HG02973 (cell line): ENCODE data around the gene CCDC150.
"Not testable (repeated sequence)": the region's sequence is repeated elsewhere in the genome, so short reads cannot be mapped to it uniquely, and the experiment has no call there.

ENCODE experiments used
- ATAC-seq: cut with Tn5 transposase; IDR thresholded peaks from one replicate; pipeline ENCODE4 v1.9.1; 2021; ENCODE audit warnings: moderate library complexity; ENCODE audit not compliant: unreplicated experiment

CCDC150 gene

DNA sequence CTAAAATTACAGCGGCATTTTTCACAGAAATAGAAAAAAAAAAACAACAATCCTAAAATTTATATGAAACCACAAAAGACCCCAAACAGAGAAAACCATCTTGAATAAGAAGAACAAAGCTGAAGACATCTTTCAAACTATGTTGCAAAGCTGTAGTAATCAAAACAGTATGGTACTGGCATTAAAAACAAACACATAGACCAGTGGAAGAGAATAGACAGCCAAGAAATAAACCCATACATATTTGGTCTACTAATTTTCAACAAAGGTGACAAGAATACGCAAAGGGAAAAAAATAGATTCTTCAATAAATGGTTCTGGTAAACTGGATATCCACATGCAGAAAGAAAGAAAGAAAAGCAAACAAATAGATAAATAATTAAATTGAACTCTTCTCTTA is 9.0 kb upstream of the CCDC150 start:
- no peak for ATAC-seq

DNA sequence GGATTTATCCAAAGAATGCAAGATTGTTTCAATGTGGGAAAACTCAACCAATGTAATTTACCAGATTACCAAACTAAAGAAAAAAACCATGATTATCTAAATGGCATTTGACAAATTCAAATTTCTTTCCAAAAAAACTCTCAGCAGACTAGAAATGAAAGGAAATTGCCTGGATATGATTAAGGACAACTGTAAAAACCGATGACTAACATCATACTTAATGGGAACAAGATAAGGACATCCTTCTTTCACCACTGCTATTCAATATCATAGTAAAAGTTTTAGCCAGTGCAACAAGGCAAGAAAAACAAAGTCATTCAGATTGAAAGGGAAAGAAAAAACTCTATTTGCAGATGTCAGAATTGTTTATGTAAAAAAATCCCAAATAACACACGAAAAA is 4.4 kb upstream of the CCDC150 start:
- ATAC-seq, result no peak

DNA sequence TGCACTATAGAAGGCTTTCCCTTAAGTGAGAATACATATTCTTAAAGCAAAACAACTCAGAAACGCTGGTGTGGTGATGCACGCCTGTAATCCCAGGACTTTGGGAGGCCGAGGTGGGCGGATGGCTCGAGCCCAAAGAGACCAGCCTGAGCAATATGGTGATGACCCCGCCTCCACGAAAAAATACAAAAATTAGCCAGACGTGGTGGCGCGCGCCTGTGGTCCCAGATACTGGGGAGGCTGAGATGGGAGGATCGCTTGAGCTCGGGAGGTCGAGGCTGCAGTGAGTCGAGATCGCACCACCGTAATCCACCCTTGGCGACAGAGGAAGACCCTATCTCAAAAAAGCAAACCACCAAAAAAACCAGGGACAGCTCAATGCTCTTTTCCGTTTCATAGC is 750 bp upstream of the CCDC150 start:
- ATAC-seq, result no peak

DNA sequence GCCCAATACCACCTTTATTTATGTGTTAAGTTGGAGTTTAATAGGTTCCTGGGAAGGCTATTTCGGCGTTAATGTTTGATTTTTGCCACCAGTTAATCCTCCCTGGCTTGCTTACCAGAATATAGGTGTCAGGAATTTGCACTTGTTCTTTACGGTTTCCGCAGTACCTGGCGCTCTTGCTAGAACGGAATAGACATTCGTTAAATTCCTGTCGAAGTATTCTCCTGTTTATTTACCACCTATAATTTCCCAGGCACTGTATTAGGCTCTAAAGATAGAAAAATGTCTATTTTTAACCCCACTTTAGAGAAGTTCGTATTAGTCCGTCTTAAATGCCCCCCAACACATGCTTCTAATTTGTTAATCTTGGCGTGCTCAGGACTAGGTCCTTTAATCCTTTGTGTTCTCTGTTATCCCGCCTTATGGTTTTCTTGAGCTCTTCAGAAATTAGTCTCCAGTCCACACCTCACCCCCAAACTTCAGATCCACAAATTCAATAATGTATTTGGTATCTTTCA is 575 bp downstream of the CCDC150 start:
- no peak for ATAC-seq

DNA sequence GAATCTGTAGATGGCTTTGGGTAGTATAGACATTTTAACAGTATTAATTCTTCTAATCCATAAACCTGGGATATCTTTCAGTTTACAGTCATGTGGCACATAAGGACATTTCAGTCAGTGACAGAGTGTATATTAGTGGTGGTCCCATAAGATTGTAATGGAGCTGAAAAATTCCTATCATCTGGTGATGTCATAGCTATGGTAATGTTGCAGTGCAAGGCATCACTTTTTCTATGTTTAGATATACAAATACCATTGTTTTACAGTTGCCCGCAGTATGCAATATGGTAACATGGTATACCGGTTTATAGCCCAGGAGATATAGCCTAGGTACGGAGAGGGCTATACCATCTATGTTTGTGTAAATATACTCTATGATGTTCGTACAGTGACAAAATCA is 9.7 kb downstream of the CCDC150 start:
- ATAC-seq, result no peak

DNA sequence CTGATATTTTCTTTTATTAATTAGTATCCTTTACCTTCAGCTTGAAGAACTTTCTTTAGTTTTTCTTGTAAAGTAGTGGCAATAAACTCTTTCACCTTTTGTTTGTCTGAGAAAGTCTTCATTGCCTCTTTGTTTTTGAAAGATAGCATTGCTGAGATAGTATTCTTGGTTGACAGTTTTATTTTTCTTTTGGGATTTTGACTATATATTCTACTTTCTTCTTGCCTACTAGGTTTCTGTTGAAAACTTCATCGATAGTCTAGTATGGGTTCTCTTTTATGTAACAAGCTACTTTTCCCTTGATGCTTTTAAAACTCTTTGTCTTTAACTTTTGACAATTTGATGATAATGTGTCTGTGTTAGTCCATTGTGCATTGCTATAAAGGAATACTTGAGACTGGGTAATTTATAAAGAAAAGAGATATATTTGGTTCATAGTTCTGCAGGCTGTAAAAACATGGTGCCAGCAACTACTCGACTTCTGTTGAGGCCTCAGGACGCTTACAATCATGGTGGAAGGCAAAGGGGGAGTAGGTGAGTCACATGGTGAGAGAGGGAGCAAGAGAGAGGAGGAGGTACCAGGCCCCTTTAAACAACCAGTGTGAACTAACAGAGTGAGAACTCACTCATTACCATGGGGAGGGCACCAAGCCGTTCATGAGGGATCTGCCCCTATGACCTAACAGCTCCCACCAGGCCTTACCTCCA is 12.0 kb downstream of the CCDC150 start:
- no peak for ATAC-seq

DNA sequence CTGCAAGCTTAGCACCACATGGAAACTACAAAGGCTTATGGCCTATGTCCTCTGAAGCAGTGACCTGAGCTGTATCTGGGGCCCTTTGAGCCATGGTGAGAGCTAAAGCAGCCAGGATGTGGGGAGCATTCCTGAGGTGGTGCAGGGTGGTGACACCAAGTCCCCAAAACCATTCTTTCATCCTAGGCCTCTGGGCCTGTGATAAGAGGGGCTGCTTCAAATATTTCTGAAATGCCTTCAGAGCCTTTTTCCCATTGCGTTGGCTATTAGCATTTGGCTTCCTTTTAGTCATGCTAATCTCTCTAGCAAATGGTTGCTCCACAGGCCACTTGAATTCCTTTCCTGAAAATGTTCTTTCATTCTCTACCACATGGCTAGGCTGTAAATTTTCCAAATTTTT is 13.4 kb downstream of the CCDC150 start:
- ATAC-seq, result no peak

DNA sequence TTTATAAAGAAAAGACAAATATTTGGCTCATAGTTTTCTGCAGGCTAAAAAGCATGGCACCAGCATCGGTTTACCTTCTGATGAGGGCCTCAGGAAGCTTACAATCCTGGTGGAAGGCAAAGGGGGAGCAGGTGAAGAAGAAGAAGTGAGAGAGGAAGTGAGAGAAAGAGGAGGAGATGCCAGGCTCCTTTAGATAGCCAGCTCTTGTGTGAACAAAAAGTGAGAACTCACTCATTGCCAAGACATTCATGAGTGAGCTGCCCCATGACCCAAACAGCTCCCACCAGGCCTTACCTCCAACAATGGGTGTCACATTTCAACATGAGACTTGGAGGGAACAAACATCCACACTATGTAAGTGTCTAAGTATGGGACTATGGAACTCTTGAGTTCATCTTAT is 14.3 kb downstream of the CCDC150 start:
- no peak for ATAC-seq

DNA sequence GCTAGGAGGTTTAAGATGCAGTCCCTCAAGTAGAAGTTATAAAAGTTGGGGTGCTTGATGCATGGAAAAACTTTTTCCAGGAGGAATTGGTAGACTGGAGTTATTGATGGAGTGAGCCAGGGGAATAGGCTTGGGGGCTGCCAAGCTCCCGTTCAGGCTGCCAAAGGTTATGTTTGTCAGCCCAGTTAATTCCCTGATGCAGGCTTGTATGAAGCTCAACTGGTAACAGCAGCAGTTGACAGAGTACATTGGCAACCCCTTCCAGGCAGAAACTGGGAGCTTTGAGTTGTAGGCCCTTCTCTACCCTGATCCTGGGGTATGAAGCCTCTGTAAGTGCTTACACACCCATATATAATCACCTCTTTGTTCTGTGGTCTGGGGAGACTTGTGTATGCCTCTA is 16.2 kb downstream of the CCDC150 start:
- no peak for ATAC-seq

DNA sequence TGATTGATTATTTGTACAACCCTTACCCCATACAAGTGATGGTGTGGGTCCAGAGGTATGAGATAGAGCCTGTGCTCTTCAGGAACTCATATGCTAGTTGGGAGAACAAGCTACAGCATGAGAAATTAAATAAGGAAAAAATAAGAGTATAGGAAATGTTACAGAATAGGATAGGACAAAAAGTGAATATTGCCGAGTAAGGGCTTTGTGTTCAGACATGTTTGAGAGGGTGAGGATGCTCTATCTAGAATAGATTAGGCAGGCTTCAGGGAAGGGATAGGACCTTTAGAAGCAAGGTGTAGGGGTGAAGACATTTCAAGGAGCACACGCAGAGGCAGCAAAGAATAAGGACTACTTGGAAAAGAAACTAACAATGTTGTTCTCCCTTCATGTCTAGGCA is 17.8 kb downstream of the CCDC150 start:
- no peak for ATAC-seq

DNA sequence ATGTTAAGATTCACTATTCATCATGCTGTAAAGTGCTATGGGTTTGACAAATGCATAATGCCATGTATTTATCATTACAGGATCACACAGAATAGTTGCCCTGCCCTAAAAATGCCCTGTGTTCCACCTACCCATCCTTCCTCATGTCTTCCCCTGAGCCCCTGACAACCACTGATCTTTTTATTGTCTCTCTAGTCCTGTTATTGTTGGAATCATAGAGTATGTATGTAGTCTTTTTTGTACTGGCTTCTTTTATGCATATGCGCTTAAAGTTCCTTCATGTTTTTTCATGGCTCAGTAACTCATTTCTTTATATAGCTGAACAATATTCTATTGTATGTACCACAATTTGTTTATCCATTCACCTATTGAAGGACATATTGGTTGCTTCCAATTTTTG is 20.3 kb downstream of the CCDC150 start:
- ATAC-seq, result no peak

DNA sequence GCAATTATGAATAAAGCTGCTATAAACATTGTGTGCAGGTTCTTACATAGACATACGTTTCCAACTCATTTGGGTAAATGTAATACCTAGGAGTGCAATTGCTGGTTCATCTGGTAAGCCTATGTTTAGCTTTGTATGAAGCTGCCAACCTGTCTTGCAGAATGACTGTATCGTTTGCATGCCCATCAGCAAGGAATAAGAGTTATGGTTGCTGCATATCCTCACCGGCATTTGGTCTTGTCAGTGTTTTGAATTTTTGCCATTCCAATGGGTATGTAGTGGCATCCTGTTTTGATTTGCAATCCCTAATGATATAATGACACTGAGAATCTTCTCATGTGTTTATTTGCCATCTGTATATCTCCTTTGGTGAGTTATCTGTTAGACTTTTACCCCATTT is 20.7 kb downstream of the CCDC150 start:
- no peak for ATAC-seq

DNA sequence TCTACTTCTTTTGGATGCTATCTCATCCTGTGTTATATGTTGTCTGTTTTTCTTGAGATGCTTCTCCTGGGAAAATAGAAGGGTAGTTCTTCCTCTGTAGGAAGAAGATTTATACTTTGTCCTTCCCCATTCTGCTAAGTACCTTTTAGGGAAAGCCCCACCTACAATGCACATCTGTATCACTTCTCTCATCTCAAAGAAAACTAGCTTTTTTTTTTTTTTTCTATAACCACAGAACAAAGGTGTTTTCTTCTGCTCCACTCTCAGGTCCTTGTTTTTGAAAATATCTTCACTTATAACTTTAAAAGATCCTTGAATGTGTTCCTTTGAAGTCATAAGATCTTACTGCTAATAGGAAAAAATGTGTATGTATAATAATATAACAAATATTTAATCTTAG is 30.8 kb downstream of the CCDC150 start:
- no peak for ATAC-seq

DNA sequence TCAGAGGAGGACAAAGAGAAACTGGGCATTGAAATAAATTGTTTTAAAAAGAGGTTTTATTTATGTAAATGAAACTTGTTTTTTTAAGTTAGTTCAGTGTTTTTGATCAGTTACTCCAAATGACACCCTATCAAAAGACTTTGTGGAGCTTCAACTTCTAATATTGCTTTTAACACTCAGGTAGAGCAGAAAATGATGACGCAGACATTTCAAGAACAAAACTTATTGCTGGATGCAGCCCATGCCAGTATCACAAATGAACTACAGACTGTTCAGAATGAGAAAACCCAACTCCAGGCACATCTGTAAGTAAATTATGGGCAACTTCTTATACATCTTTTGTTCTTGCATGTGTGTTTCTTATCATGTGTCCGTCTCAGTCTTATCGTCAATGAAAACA is 36.4 kb downstream of the CCDC150 start:
- no peak for ATAC-seq

DNA sequence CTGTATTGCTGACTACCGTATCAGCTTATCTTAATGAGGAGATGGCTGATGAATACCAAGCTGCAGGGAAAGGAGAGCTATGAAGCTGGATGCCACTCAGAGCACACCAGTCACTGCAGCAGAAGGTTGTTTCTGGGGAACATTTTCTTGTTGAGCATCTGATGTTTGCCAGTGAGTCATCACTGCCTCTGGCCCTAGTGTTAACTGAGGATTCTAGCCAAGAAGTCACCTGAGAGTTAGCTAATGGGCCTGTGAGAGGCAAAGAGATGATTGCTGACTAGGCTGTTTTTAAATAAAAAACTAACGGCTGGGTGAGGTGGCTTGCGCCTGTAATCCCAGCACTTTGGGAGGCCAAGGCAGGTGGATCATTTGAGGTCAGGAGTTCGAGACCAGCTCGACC is 37.9 kb downstream of the CCDC150 start:
- no peak for ATAC-seq

DNA sequence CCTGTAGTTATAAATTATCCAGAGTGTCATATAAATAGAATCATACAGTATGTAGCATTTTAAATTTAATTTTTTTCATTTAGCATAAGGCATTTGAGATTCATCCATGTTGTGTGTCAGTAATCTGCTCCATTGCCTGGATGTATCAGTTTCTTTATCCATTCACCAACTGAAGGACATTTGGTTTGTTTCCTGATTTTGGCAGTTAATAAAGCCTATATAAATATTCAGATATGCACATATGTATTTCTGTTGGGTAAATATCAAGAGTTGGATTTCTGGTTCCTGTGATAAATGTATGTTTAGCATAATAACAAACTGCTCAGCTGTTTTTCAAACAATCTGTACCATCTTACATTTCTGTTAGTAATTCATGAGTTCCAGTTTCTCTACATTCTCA is 39.9 kb downstream of the CCDC150 start:
- ATAC-seq, result no peak

DNA sequence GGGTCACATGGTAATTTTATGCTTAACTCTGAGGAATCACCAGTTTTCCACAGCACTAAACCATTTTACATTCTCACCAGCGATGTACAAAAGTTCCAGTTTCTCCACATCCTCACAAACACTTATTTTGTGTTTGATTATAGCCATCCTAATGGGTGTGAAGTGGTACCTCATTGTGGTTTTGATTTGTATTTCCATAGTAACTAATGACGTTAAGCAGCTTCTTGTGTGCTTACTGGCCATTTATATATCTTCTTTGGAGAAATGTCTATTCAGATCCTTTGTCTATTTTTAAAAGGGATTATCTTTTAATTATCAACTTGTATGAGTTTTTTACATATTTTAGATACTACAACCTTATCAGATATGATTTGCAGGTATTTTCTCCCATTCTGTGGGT is 42.0 kb downstream of the CCDC150 start:
- no peak for ATAC-seq

DNA sequence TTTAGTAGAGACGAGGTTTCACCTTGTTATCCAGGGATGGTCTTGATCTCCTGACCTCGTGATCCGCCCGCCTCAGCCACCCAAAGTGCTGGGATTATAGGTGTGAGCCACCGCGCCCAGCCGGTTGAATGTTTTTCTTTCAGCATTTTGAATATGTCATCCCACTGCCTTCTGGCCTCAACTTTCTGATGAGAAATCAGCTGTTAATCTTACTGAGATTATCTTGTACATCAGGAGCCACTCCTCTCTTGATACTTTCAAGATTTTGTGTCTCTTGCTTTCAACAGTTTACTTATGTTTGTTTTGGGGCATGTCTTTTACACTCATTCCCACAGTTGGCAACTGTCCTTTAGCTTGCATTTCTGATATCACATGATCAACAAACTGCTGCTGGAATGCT is 46.3 kb downstream of the CCDC150 start:
- no peak for ATAC-seq

DNA sequence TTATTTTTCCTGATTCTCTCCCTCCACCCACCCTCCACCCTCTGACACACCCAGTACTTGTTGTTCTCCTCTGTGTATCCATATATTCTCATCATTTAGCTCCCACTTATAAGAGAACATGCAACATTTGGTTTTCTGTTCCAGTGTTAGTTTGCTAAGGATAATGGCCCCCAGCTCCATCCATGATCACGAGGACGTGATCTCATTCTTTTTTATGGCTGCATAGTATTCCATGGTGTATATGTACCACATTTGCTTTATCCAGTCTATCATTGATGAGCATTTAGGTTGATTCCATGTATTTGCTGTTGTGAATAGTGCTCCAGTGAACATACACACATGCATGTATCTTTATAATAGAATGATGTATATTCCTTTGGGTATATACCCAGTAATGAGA is 47.2 kb downstream of the CCDC150 start:
- ATAC-seq, result not testable (repeated sequence)

DNA sequence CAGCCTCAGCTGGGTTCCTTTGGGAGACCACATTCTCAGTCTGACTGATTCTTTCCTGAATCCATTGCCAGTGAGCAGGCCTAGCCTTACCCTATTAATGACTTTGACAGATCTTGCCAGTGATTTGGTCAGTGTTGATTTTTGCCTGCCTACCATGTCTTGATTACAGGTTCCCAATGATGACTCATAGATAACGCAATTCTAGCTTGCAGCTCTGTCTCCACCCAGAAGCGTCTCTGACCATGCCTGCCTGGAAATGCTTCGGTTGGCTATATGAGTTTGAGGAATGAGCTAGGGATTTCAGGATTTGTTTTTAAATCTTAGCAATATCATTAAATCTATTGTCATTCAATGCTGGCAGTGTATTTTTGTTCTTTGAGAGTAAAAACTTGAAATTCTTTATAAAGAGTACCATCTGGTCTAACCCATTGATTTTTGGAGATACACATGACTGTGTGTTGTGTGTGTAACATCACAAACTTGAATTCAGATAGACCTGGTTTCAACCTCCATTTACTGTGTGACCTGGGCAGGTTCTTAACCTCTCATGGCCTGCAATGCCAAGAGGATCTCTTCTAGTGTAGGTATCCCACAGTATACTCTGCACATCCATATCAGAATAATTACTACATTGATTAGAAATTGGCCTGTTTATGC is 57.0 kb downstream of the CCDC150 start:
- ATAC-seq, result no peak

DNA sequence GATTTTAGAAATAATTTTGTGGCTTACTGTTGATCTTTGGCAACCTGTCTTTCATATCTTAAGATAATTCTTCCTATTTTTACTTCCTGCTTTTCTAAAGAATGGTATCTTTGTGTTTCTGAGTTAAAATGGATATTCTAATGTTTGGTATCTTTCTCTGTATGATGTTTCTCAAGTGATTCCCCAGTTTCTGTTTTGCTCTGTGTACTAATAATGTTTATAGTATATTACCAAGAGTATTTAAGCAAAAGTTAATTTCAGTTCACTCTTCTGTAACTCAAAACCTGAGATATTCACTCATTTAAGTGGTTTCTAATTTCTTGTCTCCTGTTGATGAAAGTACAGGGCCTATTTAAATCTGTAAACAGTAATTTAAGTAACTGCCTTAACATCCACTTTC is 58.3 kb downstream of the CCDC150 start:
- no peak for ATAC-seq

DNA sequence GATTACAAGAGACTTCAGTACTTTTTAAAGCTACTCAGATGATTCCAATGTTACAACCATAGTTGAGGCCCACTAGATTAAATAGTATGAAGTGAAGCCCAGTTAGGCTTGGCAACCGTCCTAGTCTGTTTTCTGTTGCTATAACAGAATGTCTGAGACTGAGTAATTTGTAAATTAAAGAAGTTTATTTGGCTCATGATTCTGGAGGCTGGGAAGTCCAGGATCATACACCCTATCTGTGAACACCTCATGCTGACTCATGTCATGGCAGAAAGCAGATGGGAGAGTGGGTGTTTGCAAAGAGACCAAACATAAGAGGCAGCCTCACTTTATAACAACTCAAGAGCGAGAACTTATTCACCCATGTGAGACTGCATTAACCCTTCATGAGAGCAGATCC is 63.1 kb downstream of the CCDC150 start:
- ATAC-seq, result no peak

DNA sequence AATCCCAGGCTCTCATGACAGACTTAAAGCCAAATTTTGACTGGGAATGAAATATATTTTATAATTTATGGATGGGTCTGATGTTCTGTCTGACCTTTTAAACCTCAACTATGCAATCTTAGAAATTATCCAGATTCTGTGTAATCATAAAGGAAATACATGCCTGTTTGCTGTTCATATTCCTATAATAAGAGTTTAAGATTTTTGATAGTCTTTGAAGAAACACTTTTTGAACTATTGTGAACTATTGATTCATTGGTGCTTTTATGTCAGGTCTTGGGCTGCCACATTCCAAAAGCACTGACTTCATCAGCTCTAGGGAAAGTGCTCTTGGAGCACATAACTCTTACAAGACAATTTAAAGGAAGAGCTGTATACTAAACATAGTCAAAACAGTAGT is 64.2 kb downstream of the CCDC150 start:
- no peak for ATAC-seq
